Upper lobe of left lung (tissue), 6 donors: ENCODE results near the gene RHBDL1. TPM values are rescaled to one million over a fixed set of nuclear protein-coding genes. Genes with fewer than 3 reads are reported as not detected.

Experiments
- ATAC-seq, 2 donors: fragments of 200-7000 bp; cut with Tn5 transposase; one replicate each; pipeline ENCODE4 v1.9.1; 2022; ENCODE audit warnings: mild to moderate bottlenecking in 2 of 2, moderate library complexity in 2 of 2; ENCODE audit not compliant: low FRiP score in 2 of 2
- DNase-seq, 2 donors: peaks; one replicate each; pipeline ENCODE4 v3.0.0-alpha.2; 2019 to 2020
- H3K27ac ChIP-seq, 4 donors: fragments of 200-600 bp; sonication (generic); one replicate each; pipeline ENCODE4 v1.5.1; 2016 to 2019
- H3K27me3 ChIP-seq, 4 donors: fragments of 200-600 bp; sonication (generic); one replicate each; pipeline ENCODE4 v1.5.1; 2017 to 2019
- H3K36me3 ChIP-seq, 4 donors: fragments of 200-600 bp; sonication (generic); one replicate each; pipeline ENCODE4 v1.5.1; 2016 to 2019
- H3K4me1 ChIP-seq, 4 donors: fragments of 200-600 bp; sonication (generic); one replicate each; pipeline ENCODE4 v1.5.1; 2018 to 2019
- H3K4me3 ChIP-seq, 4 donors: fragments of 200-600 bp; sonication (generic); one replicate each; pipeline ENCODE4 v1.5.1; 2017 to 2019; ENCODE audit warnings: mild to moderate bottlenecking in 2 of 4, moderate library complexity in 1 of 4
- H3K9me3 ChIP-seq, 4 donors: fragments of 200-600 bp; sonication (generic); one replicate each; pipeline ENCODE4 v1.5.1; 2018 to 2019
- EP300 ChIP-seq, 4 donors: sonication (generic); formaldehyde crosslinking; IDR thresholded peaks; one replicate each; pipeline ENCODE4 v1.5.1; 2017; ENCODE audit warnings: antibody characterized with exemption in 4 of 4, control low read depth in 2 of 4
- POLR2A ChIP-seq, 4 donors: fragments of 450-650 bp; IDR thresholded peaks; one replicate each; pipeline ENCODE4 v1.5.1; 2016 to 2017; ENCODE audit warnings: antibody characterized with exemption in 4 of 4, mild to moderate bottlenecking in 2 of 4
- POLR2AphosphoS5 ChIP-seq, 2 donors: sonication (generic); formaldehyde crosslinking; IDR thresholded peaks; one replicate each; pipeline ENCODE4 v1.5.1; 2017; ENCODE audit warnings: antibody characterized with exemption in 2 of 2
- WGBS, 2 donors: methylation state at CpG; one replicate each; pipeline ENCODE4 v1.1.5; 2017 to 2018; 5-methylcytosine and 5-hydroxymethylcytosine counted together
- total RNA-seq, 6 donors: library from RNA; depleted of rRNA in 4 of 6; stranded (reverse); fragments of >200 nt in 4 of 6; gene quantifications; one replicate each; pipeline versions ENCODE4 v1.1.0 to v1.2.1, GENCODE V29; 2016 to 2021
- TF ChIP-seq, protein P1 (sequence below), 6 experiments: fragments of 450-650 bp in 4 of 6; fragments of 200-600 bp in 2 of 6; sonication (generic) in 2 of 6; IDR thresholded peaks; one replicate each; pipeline ENCODE4 v1.5.1; 2016 to 2019; ENCODE audit warnings: antibody characterized with exemption in 6 of 6
- donor health status: DM: no; HTN: no; CAD: no; lungs with moderate emphysema.
- donor health status: DM: no; HTN: yes; CAD: no; lungs with severe emphysema.

RHBDL1 gene
- total RNA-seq, 6 donors from 2014 or later, result 0.59 to 2.1 (median 0.76) TPM; not detected in 1

DNA sequence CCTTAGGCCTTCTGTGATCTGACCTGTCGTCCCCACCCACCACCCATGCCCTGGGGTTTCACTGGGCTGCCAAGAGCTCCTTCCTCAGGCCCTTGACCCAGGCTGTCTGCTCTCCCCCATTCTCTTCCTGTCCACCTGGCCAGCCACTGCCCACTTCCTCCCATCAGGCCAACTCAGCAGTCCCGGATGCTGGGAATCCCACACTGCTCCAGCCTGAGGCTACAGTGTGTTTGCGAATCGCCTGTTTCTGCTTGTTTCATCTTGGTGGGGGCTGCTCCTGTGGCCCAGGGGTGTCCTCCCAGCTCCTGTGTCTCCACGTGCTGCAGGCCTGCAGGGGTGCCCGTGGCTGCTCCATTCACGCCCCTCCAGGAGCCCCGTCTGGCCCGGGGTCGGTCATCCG is 38.6 kb downstream of the RHBDL1 start:
- DNase-seq (no peak), ATAC-seq (no peak)
- WGBS, 2 donors, result 59 to 70% methylated on average over 5 to 10 of the region's 11 CpGs
- TF ChIP-seq POLR2A (IDR thresholded peaks at IDR 0.05) (no peak), EP300 (IDR thresholded peaks at IDR 0.05) (no peak), POLR2AphosphoS5 (IDR thresholded peaks at IDR 0.05) (no peak)
- TF ChIP-seq, protein P1, sequence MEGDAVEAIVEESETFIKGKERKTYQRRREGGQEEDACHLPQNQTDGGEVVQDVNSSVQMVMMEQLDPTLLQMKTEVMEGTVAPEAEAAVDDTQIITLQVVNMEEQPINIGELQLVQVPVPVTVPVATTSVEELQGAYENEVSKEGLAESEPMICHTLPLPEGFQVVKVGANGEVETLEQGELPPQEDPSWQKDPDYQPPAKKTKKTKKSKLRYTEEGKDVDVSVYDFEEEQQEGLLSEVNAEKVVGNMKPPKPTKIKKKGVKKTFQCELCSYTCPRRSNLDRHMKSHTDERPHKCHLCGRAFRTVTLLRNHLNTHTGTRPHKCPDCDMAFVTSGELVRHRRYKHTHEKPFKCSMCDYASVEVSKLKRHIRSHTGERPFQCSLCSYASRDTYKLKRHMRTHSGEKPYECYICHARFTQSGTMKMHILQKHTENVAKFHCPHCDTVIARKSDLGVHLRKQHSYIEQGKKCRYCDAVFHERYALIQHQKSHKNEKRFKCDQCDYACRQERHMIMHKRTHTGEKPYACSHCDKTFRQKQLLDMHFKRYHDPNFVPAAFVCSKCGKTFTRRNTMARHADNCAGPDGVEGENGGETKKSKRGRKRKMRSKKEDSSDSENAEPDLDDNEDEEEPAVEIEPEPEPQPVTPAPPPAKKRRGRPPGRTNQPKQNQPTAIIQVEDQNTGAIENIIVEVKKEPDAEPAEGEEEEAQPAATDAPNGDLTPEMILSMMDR (IDR thresholded peaks at IDR 0.05), result no peak
- no peak overlapping the region for H3K27ac ChIP-seq
- peaks cover 21 to 34% (median 28%) of the 10 kb centered on the region in 4 donors for H3K4me1 ChIP-seq
- no peaks in the 10 kb centered on the region for H3K36me3 ChIP-seq
- H3K9me3 ChIP-seq, result no peaks in the 10 kb centered on the region
- H3K4me3 ChIP-seq, result no peak overlapping the region
- H3K27me3 ChIP-seq, result peaks cover 0 to 31% (median 10%) of the 10 kb centered on the region in 4 donors

DNA sequence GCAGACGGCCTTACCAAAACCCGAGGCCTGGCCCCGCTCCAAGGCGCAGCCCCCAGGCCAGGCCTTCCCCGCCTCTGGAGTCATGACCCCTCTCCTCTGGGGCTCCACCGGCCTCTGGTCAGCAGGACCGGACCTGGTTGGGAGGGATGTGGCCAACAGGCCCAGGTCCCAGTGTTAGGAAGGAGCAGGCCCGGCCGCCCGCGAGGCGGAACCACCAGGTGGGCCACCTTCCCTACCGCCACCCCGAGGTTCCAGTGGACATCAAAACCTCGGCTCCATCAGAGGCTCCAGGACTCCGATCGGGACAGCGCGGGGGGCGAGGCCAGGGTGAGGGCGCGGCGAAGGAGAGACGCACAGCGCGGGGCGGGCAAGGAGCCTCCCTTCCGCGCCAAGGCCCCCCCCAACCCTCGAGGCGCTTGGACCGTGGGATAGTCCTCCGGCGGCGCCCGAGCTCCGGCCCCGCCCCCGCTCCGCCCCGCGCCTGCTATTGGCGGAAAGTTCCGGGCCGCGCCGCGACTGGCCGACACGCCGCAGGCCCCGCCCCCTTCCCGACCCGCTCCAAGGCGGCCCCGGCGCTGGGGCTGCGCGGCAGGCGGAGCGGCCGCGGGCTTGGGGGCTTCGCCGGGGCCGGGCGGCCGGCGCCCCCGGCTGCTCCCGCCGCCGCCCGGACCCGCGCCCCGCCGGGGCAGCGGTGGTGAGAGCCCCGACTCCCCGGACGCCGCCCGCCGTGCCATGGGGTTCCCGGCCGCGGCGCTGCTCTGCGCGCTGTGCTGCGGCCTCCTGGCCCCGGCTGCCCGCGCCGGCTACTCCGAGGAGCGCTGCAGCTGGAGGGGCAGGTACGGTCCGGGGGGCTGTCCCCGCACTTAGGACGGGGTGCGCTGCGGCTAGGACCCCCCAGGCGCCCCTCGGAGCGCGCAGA is 39.3 kb downstream of the RHBDL1 start, which contains the start of gene METRN:
Gene METRN, plus strand, starts transcription at position 561 of the 919 bp plus-strand sequence. Its CDS starts 172 bp downstream, at position 733.
- H3K4me3 ChIP-seq, result peak within 1 kb of the TSS; percentile 82 to 93 (median 86)
- H3K9me3 ChIP-seq, result no peaks in the 10 kb centered on the region
- H3K27me3 ChIP-seq, result peaks cover 0 to 23% (median 8%) of the 10 kb centered on the region in 4 donors
- H3K27ac ChIP-seq, result peak within 1 kb of the TSS in 1 of 4 donors; percentile 51
- ATAC-seq (peak; percentile 86 to 94), DNase-seq (peak; percentile 92 to 99)
- no peak for TF ChIP-seq POLR2AphosphoS5 (IDR thresholded peaks at IDR 0.05)
- TF ChIP-seq, protein P1 (IDR thresholded peaks at IDR 0.05), result peak in 1 of 6 experiments; percentile 8
- TF ChIP-seq POLR2A (IDR thresholded peaks at IDR 0.05), result peak in 1 of 4 donors; percentile 10
- TF ChIP-seq EP300 (IDR thresholded peaks at IDR 0.05), result no peak
- H3K36me3 ChIP-seq, result no peaks in the 10 kb centered on the region
- peaks cover 26 to 37% (median 31%) of the 10 kb centered on the region in 4 donors for H3K4me1 ChIP-seq
- 17% methylated on average over 22 of the region's 108 CpGs; no CpG with 5 or more reads in 1 of the 2 donors for WGBS, 2 donors

DNA sequence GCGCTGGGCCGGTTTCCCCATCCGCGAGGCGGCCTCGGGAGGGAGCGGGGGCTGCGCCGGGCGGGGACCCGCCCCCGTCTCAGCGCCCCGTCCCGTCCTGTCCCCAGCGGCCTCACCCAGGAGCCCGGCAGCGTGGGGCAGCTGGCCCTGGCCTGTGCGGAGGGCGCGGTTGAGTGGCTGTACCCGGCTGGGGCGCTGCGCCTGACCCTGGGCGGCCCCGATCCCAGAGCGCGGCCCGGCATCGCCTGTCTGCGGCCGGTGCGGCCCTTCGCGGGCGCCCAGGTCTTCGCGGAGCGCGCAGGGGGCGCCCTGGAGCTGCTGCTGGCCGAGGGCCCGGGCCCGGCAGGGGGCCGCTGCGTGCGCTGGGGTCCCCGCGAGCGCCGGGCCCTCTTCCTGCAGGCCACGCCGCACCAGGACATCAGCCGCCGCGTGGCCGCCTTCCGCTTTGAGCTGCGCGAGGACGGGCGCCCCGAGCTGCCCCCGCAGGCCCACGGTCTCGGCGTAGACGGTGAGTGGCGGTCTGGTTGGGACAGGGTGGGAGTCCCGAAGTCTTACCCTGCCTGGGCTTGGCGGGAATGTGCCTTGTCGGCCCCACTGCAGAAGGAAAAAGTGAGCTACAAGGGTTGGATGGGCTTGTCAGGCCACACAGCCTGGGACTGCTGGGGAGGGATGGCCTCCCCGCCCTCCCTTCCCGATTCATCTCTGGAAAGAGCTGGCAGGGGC is 40.2 kb downstream of the RHBDL1 start:
- 5 to 14% methylated on average over 6 to 13 of the region's 74 CpGs for WGBS, 2 donors
- Histone ChIP-seq H3K36me3 (no peaks in the 10 kb centered on the region), H3K9me3 (no peaks in the 10 kb centered on the region), H3K27me3 (peaks cover 0 to 15% (median 5%) of the 10 kb centered on the region in 4 donors), H3K4me1 (peaks cover 31 to 45% (median 39%) of the 10 kb centered on the region in 4 donors), H3K27ac (peak overlapping the region in 1 of 4 donors; percentile 51), H3K4me3 (peak overlapping the region; percentile 82 to 93 (median 86))
- ATAC-seq (no peak), DNase-seq (peak in 1 of 2 donors; percentile 89)
- no peak for TF ChIP-seq POLR2AphosphoS5 (IDR thresholded peaks at IDR 0.05)
- no peak for TF ChIP-seq POLR2A (IDR thresholded peaks at IDR 0.05)
- TF ChIP-seq, protein P1 (IDR thresholded peaks at IDR 0.05), result peak in 1 of 6 experiments; percentile 12

DNA sequence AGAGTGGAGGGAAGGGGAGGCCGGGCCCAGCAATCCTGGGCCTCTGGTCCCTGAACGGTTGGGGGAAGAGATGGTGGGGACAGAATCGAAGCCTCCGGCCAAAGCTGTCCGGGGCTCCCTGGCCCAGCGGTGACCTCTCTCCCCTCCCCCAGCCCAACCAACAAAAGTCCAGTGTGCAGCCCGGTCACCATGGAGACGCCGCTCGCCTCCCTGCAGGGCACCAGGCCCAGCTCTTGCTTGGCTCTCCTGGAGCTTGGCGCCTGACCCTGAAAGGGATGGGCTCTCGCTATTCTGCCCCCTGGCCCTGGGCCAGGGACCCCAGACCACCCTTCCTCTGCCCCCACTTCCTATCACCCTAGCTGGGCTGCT is 40.7 kb downstream of the RHBDL1 start:
- DNase-seq (peak in 1 of 2 donors; percentile 68), ATAC-seq (no peak)
- peaks cover 0 to 11% (median 2%) of the 10 kb centered on the region in 4 donors for H3K27me3 ChIP-seq
- no peaks in the 10 kb centered on the region for H3K9me3 ChIP-seq
- TF ChIP-seq POLR2A (IDR thresholded peaks at IDR 0.05), result no peak
- no peak for TF ChIP-seq EP300 (IDR thresholded peaks at IDR 0.05)
- TF ChIP-seq POLR2AphosphoS5 (IDR thresholded peaks at IDR 0.05), result no peak
- TF ChIP-seq, protein P1 (IDR thresholded peaks at IDR 0.05), result no peak
- no peak overlapping the region for H3K27ac ChIP-seq
- peak overlapping the region in 3 of 4 donors; percentile 82 to 93 (median 86) for H3K4me3 ChIP-seq
- peaks cover 31 to 47% (median 40%) of the 10 kb centered on the region in 4 donors for H3K4me1 ChIP-seq
- WGBS, 2 donors, result 17 to 34% methylated on average over 9 to 12 of the region's 12 CpGs
- no peaks in the 10 kb centered on the region for H3K36me3 ChIP-seq
